Neural cell (in vitro differentiated cells): ENCODE data around the gene MYO18B. TPM values are rescaled to one million over a fixed set of nuclear protein-coding genes. Genes with fewer than 3 reads are reported as not detected.
A peak's percentile ranks its signal among the peaks of the same experiment; 100 is the strongest.

Experiments
- H2AFZ ChIP-seq: fragments of 200-600, 300-800 bp; sonication (generic), shearing (Covaris generic); 2 replicates; pipeline ENCODE4 v1.6.0; 2014; ENCODE audit warnings: low read depth, mild to moderate bottlenecking, antibody characterized with exemption, low read length, moderate library complexity
- H3F3A ChIP-seq: fragments of 200-600 bp; shearing (Covaris generic); 2 replicates; pipeline ENCODE4 v1.6.1; 2016; ENCODE audit warnings: mild to moderate bottlenecking, moderate library complexity, mixed read lengths, antibody characterized with exemption, low read length; ENCODE audit not compliant: insufficient read depth, poor library complexity, severe bottlenecking
- H3K27ac ChIP-seq: fragments of 200-600, 300-800 bp; sonication (generic), shearing (Covaris generic); 2 replicates; pipeline ENCODE4 v1.5.1; 2014; ENCODE audit warnings: mild to moderate bottlenecking, low read length, moderate library complexity
- H3K27me3 ChIP-seq: fragments of 300-800, 200-600 bp; sonication (generic), shearing (Covaris generic); 2 replicates; pipeline ENCODE4 v1.6.0; 2014; ENCODE audit warnings: mild to moderate bottlenecking, low read depth, low read length, moderate library complexity; ENCODE audit not compliant: insufficient read depth
- H3K36me3 ChIP-seq: fragments of 300-800, 200-600 bp; sonication (generic), shearing (Covaris generic); 2 replicates; pipeline ENCODE4 v1.5.1; 2014; ENCODE audit warnings: mild to moderate bottlenecking, antibody characterized with exemption, low read length, moderate library complexity; ENCODE audit not compliant: insufficient read depth
- H3K4me2 ChIP-seq: fragments of 300-800, 200-600 bp; sonication (generic), shearing (Covaris generic); 2 replicates; pipeline ENCODE4 v1.6.0; 2014; ENCODE audit warnings: mild to moderate bottlenecking, low read length
- H3K4me3 ChIP-seq: fragments of 300-800, 200-600 bp; sonication (generic), shearing (Covaris generic); 2 replicates; pipeline ENCODE4 v1.5.1; 2014; ENCODE audit warnings: mild to moderate bottlenecking, low read length, moderate library complexity
- H3K79me2 ChIP-seq: fragments of 200-600 bp; shearing (Covaris generic); replicated peaks from 2 replicates; pipeline ENCODE4 v1.6.0; 2014; ENCODE audit warnings: mild to moderate bottlenecking, low read length, moderate library complexity; ENCODE audit not compliant: insufficient read depth
- H3K9ac ChIP-seq: fragments of 300-800, 200-600 bp; sonication (generic), shearing (Covaris generic); 2 replicates; pipeline ENCODE4 v1.6.1; 2016; ENCODE audit warnings: mild to moderate bottlenecking, low read length, mixed read lengths
- H3K9me2 ChIP-seq: fragments of 200-600 bp; shearing (Covaris generic); 2 replicates; pipeline ENCODE4 v1.6.1; 2016; ENCODE audit warnings: mild to moderate bottlenecking, low read length, mixed read lengths; ENCODE audit not compliant: insufficient read depth
- H3K9me3 ChIP-seq: fragments of 200-600, 300-800 bp; sonication (generic), shearing (Covaris generic); 2 replicates; pipeline ENCODE4 v1.6.1; 2016; ENCODE audit warnings: mild to moderate bottlenecking, mixed run types, low read length, moderate library complexity, mixed read lengths
- H4K20me1 ChIP-seq: fragments of 200-600 bp; shearing (Covaris generic); 2 replicates; pipeline ENCODE4 v1.6.1; 2016; ENCODE audit warnings: mild to moderate bottlenecking, mixed run types; ENCODE audit not compliant: insufficient read depth
- CTCF ChIP-seq: fragments of 450-650 bp; IDR thresholded peaks from 2 replicates; pipeline ENCODE4 v1.5.1; 2014; ENCODE audit warnings: antibody characterized with exemption, mild to moderate bottlenecking, moderate library complexity; ENCODE audit not compliant: poor library complexity, severe bottlenecking
- EZH2 ChIP-seq: fragments of 200-600, 300-800 bp; shearing (Covaris generic), sonication (generic); IDR thresholded peaks from 2 replicates; pipeline ENCODE4 v1.6.1; 2014; ENCODE audit warnings: antibody characterized with exemption, low read length, borderline replicate concordance, mild to moderate bottlenecking; ENCODE audit not compliant: insufficient read depth, poor library complexity, severe bottlenecking
- MXI1 ChIP-seq: fragments of 450-650 bp; conservative IDR thresholded peaks from 2 replicates; pipeline ENCODE4 v1.6.1; 2014; ENCODE audit warnings: antibody characterized with exemption, mild to moderate bottlenecking; ENCODE audit not compliant: poor library complexity, severe bottlenecking
- POLR2AphosphoS5 ChIP-seq: IDR thresholded peaks from 2 replicates; pipeline ENCODE4 v1.6.1; 2012
- RAD21 ChIP-seq: fragments of 450-650 bp; conservative IDR thresholded peaks from 2 replicates; pipeline ENCODE4 v1.6.1; 2014; ENCODE audit warnings: antibody characterized with exemption, mild to moderate bottlenecking, moderate library complexity
- SMC3 ChIP-seq: fragments of 450-650 bp; conservative IDR thresholded peaks from 2 replicates; pipeline ENCODE4 v1.6.1; 2014; ENCODE audit warnings: antibody characterized with exemption, mild to moderate bottlenecking, moderate library complexity; ENCODE audit not compliant: poor library complexity
- polyA plus RNA-seq: library from polyadenylated mRNA; depleted of rRNA; stranded (reverse); fragments of >200 nt; gene quantifications from 2 replicates; pipeline ENCODE4 v1.2.3, GENCODE V29; 2014

MYO18B gene
- polyA plus RNA-seq, 1 donor from 2014 or later = 0.71 TPM

GRCh38 chr22:25892678-25893077 lies 150.7 kb downstream of the MYO18B start:
- TF ChIP-seq EZH2 = no peak

GRCh38 chr22:25895678-25896077 lies 153.7 kb downstream of the MYO18B start:
- Histone ChIP-seq H3K9me3 (no peaks in the 10 kb centered on the region), H2AFZ (no peak overlapping the region), H3K4me2 (no peak overlapping the region), H3K9me2 (no peaks in the 10 kb centered on the region), H3F3A (no peaks in the 10 kb centered on the region), H3K27me3 (no peaks in the 10 kb centered on the region), H3K4me3 (no peak overlapping the region), H3K9ac (no peak overlapping the region), H3K27ac (no peak overlapping the region), H3K79me2 (no peaks in the 10 kb centered on the region), H4K20me1 (no peaks in the 10 kb centered on the region), H3K36me3 (no peaks in the 10 kb centered on the region)
- TF ChIP-seq EZH2 = no peak

More at GRCh38 chr22:25892678-25893077, 150.7 kb downstream of the MYO18B start:
- H3K4me3 ChIP-seq = no peak overlapping the region
- no peaks in the 10 kb centered on the region for H3F3A ChIP-seq
- H3K9me3 ChIP-seq = no peaks in the 10 kb centered on the region
- H3K4me2 ChIP-seq = no peak overlapping the region
- H3K9ac ChIP-seq = no peak overlapping the region
- no peaks in the 10 kb centered on the region for H3K27me3 ChIP-seq
- H3K27ac ChIP-seq = no peak overlapping the region
- H2AFZ ChIP-seq = no peak overlapping the region
- H3K36me3 ChIP-seq = no peaks in the 10 kb centered on the region
- H4K20me1 ChIP-seq = no peaks in the 10 kb centered on the region
- H3K79me2 ChIP-seq = no peaks in the 10 kb centered on the region
- no peaks in the 10 kb centered on the region for H3K9me2 ChIP-seq

- H4K20me1 ChIP-seq = no peaks in the 10 kb centered on the region
- no peaks in the 10 kb centered on the region for H3K9me3 ChIP-seq
- no peak overlapping the region for H2AFZ ChIP-seq
- H3K4me3 ChIP-seq = no peak overlapping the region
- H3K27me3 ChIP-seq = no peaks in the 10 kb centered on the region
- no peak overlapping the region for H3K4me2 ChIP-seq
- no peaks in the 10 kb centered on the region for H3K36me3 ChIP-seq
- H3K9ac ChIP-seq = no peak overlapping the region
- H3K79me2 ChIP-seq = no peaks in the 10 kb centered on the region
- H3K9me2 ChIP-seq = no peaks in the 10 kb centered on the region
- no peak overlapping the region for H3K27ac ChIP-seq
- H3F3A ChIP-seq = no peaks in the 10 kb centered on the region
- TF ChIP-seq RAD21 = no peak
- peak; percentile 26 for TF ChIP-seq SMC3
Measured at GRCh38 chr22:25896098-25896497, 154.1 kb downstream of the MYO18B start.

- no peaks in the 10 kb centered on the region for H3K27me3 ChIP-seq
- no peaks in the 10 kb centered on the region for H3K9me2 ChIP-seq
- no peak overlapping the region for H2AFZ ChIP-seq
- H3K79me2 ChIP-seq = no peaks in the 10 kb centered on the region
- H3K4me2 ChIP-seq = no peak overlapping the region
- H3K36me3 ChIP-seq = no peaks in the 10 kb centered on the region
- no peaks in the 10 kb centered on the region for H3F3A ChIP-seq
- no peak overlapping the region for H3K4me3 ChIP-seq
- H3K9ac ChIP-seq = no peak overlapping the region
- no peaks in the 10 kb centered on the region for H3K9me3 ChIP-seq
- TF ChIP-seq SMC3 = no peak
- no peak for TF ChIP-seq CTCF
- TF ChIP-seq EZH2 = no peak
- TF ChIP-seq MXI1 = no peak
- TF ChIP-seq POLR2AphosphoS5 = no peak
- H4K20me1 ChIP-seq = no peaks in the 10 kb centered on the region
- no peak overlapping the region for H3K27ac ChIP-seq
Measured at GRCh38 chr22:25896592-25896991, 154.6 kb downstream of the MYO18B start.
